WI38 (cell line): ENCODE results near the gene SPDYC.

Experiments used
- H3K4me3 ChIP-seq: 2 replicates; pipeline ENCODE4 v1.5.1; 2011; ENCODE audit warnings: low read depth, mild to moderate bottlenecking, control low read depth, low read length
- TF ChIP-seq, protein P1 (sequence below): IDR thresholded peaks from 2 replicates; pipeline ENCODE4 v1.5.1; 2012; ENCODE audit warnings: low read depth, mild to moderate bottlenecking, control low read depth, low read length

The SPDYC gene

DNA sequence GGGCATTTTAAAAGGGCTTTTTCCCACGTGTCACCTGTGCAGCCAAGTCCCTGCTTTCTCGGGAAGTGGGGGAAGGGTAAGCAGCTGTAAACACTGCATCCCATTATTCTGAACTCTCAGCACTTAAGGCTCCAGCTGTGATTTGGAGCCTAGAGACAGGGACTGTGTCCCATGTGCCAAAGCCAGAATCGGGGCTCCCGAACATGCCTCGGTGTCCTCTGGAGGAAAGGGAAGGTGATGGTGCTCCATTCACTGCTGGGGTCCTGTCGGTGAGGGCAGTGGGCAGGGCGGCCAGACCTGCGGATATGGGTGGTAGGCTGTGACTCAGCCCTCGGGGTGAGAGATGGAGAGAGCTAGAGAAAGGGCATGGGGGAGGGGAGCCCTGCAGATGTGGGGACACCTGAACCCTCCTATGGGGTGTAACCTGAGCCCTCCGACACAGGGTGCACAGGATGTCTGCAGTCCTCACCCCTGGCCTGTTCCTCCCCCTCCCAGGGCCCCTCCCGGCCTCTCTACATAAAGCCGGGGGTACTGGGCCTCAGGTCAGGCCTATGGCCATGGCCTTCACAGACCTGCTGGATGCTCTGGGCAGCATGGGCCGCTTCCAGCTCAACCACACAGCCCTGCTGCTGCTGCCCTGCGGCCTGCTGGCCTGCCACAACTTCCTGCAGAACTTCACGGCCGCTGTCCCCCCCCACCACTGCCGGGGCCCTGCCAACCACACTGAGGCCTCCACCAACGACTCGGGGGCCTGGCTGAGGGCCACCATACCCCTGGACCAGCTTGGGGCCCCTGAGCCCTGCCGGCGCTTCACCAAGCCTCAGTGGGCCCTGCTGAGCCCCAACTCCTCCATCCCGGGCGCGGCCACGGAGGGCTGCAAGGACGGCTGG lies 43.5 kb downstream of the SPDYC start:
- H3K4me3 ChIP-seq: no peak overlapping the region
- TF ChIP-seq, protein P1, sequence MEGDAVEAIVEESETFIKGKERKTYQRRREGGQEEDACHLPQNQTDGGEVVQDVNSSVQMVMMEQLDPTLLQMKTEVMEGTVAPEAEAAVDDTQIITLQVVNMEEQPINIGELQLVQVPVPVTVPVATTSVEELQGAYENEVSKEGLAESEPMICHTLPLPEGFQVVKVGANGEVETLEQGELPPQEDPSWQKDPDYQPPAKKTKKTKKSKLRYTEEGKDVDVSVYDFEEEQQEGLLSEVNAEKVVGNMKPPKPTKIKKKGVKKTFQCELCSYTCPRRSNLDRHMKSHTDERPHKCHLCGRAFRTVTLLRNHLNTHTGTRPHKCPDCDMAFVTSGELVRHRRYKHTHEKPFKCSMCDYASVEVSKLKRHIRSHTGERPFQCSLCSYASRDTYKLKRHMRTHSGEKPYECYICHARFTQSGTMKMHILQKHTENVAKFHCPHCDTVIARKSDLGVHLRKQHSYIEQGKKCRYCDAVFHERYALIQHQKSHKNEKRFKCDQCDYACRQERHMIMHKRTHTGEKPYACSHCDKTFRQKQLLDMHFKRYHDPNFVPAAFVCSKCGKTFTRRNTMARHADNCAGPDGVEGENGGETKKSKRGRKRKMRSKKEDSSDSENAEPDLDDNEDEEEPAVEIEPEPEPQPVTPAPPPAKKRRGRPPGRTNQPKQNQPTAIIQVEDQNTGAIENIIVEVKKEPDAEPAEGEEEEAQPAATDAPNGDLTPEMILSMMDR: no peak

DNA sequence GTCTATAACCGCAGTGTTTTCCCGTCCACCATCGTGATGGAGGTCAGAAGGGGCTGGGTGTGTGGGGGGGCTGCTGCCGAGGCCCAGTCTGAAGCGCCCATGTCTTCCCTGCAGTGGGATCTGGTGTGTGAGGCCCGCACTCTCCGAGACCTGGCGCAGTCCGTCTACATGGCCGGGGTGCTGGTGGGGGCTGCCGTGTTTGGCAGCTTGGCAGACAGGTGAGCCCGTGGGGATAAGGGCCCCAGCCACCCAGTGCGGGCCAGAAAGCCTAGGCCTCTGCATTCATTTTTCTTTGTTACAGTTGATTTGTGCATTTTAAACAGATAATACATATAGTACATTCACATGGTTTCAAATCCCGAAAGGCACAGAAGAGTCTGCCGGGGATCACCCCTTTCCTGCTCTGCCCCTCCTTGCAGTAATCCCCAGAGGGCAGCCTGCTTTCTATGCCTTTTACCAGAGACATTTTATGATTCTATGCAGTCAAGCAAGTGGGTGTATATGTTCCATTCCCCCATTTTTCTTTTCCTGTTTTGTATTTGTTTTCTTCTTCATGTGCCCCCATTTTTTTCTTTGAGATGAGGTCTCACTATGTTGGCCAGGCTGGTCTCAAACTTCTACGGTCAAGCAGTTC lies 44.3 kb downstream of the SPDYC start:
- H3K4me3 ChIP-seq: no peak overlapping the region
- TF ChIP-seq, protein P1: no peak

DNA sequence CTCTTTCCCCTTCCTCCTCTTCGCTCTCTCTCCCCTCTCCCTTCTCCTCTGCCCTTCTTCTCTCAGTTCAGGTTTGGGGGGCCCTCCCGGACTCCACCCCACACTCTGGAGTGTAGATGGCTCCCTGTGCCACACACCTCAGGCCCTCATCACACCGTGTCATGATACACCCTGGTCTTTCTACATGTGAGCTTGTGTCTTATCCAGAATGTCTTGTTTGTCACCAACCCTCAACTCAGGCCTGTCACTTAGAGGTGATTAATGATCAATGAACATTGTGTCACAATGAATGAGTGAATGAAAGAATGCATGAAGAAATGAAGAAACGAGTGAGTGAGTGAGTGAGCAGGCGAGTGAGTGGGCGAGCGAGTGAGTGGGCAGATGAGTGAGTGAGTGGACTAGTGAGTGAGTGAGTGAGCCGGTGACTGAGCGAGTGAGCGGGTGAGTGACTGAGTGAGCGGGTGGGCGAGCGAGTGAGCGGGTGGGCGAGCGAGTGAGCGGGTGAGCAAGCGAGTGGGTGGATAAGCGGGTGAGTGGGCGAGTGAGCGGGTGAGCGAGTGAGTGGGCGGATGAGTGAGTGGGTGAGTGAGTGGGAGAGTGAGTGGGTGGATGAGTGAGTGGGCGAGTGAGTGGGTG lies 45.5 kb downstream of the SPDYC start:
- H3K4me3 ChIP-seq: no peak overlapping the region
- TF ChIP-seq, protein P1: no peak

DNA sequence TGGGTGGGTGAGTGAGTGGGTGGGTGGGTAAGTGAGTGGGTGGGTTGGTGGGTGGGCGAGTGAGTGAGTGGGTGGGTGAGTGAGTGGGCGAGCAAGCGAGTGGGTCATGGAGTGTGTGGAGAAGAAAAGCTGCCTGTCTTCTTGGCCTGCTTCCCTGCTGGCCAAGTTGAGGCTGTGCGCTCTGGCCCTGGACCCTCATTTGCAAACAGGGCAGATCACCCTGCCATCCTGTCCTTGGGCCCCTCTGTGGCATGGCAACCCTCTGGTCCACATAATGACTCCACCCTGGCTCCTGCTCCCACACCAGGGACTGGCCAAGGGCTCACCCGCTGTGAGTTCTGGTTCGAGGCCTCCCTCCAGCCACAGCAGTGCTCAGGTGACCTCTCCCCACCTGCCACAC lies 46.8 kb downstream of the SPDYC start:
- no peak overlapping the region for H3K4me3 ChIP-seq
- TF ChIP-seq, protein P1: no peak

DNA sequence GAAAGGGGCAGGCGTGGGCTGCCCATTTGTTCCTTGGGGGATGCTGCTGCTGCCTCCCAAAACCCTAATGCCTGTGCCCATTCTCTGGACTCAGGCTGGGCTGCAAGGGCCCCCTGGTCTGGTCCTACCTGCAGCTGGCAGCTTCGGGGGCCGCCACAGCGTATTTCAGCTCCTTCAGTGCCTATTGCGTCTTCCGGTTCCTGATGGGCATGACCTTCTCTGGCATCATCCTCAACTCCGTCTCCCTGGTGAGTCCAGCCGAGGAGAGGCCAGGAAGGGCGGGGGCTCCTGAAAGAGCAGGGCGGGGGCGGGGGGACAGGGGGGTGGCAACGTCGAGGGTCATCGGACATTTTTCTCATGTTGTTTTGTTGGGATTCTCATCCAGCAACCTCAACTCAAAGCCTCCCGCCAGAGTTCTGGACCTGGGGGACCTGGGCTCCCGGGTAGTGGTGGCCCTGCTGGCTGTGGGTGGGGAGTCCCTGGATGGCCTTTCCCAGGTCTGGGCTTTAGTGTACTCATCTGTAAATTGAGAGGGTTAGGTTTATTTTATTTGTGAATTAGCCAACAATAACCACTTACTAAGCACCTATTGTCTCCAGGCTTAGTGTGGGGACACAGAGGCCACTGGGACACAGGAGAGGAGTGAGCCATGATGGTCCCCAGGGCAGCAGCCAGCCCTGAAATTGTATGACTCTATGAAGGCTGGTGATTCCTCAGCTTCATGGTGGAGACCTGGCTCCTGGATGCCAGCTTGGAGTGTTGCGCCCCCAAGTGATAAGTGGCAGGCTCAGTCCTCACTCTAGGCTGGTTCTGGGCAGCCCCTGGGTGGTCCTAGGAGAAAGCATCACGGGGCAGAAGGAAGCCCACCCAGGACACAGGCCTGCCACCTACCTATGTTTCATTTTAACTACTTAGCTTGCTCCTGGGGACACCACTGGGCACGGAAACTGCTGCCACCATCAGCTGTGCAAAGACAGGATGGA lies 47.7 kb downstream of the SPDYC start:
- H3K4me3 ChIP-seq: no peak overlapping the region
- TF ChIP-seq, protein P1: no peak

DNA sequence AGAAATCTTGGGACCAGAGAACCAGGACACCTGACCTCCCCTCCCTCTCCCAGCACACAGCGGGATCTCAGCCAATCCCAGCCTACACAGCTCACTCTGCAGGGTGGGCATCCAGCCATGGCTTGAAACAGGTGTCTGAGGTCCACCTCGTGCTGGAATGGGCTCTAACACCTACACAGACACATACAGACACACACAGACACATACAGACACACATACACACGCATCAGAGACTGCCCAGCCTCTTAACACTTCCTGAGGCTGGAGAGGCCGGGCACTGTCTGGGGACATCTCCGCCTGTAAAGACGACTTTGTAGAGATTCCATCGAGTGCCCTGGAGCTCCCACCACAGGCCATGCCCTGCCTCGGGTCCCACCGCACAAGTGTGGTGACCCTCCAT lies 48.4 kb downstream of the SPDYC start:
- H3K4me3 ChIP-seq: no peak overlapping the region
- TF ChIP-seq, protein P1: no peak
